T1000 (cell line): Measurements from ENCODE around the gene ADAMTS16.
A peak's percentile ranks its signal among the peaks of the same experiment; 100 is the strongest.

Experiments
- DNase-seq: peaks from one replicate; lab custom pipeline; 2025; ENCODE audit warnings: mixed read lengths; lab: John Stamatoyannopoulos, UW

ADAMTS16 gene

GRCh38 chr5:5239191-5239590 lies 99.1 kb downstream of the ADAMTS16 start:
- DNase-seq: no peak

- DNase-seq: no peak
Measured at GRCh38 chr5:5240234-5240633, 100.1 kb downstream of the ADAMTS16 start.

- DNase-seq: no peak
Measured at GRCh38 chr5:5242056-5242455, 101.9 kb downstream of the ADAMTS16 start.

- no peak for DNase-seq
Measured at GRCh38 chr5:5246736-5247135, 106.6 kb downstream of the ADAMTS16 start.

GRCh38 chr5:5250758-5251157 lies 110.6 kb downstream of the ADAMTS16 start:
- no peak for DNase-seq

GRCh38 chr5:5252106-5252505 lies 112.0 kb downstream of the ADAMTS16 start:
- no peak for DNase-seq

GRCh38 chr5:5257353-5257752 lies 117.2 kb downstream of the ADAMTS16 start:
- no peak for DNase-seq

GRCh38 chr5:5258564-5258963 lies 118.4 kb downstream of the ADAMTS16 start:
- DNase-seq: no peak

- no peak for DNase-seq
Measured at GRCh38 chr5:5264727-5265126, 124.6 kb downstream of the ADAMTS16 start.

GRCh38 chr5:5266297-5266696 lies 126.2 kb downstream of the ADAMTS16 start:
- DNase-seq: no peak

- DNase-seq: no peak
Measured at GRCh38 chr5:5270161-5270560, 130.0 kb downstream of the ADAMTS16 start.

- DNase-seq: peak; percentile 80
Measured at GRCh38 chr5:5270958-5271785, 131.0 kb downstream of the ADAMTS16 start.

- no peak for DNase-seq
Measured at GRCh38 chr5:5271786-5272321, 131.7 kb downstream of the ADAMTS16 start.

- DNase-seq: no peak
Measured at GRCh38 chr5:5273398-5273797, 133.3 kb downstream of the ADAMTS16 start.

GRCh38 chr5:5273976-5274375 lies 133.8 kb downstream of the ADAMTS16 start:
- DNase-seq: no peak

- no peak for DNase-seq
Measured at GRCh38 chr5:5275211-5275610, 135.1 kb downstream of the ADAMTS16 start.

GRCh38 chr5:5276430-5276829 lies 136.3 kb downstream of the ADAMTS16 start:
- DNase-seq: no peak

- DNase-seq: no peak
Measured at GRCh38 chr5:5276951-5277517, 136.9 kb downstream of the ADAMTS16 start.

GRCh38 chr5:5278201-5278814 lies 138.2 kb downstream of the ADAMTS16 start:
- DNase-seq: no peak

GRCh38 chr5:5278815-5279381 lies 138.8 kb downstream of the ADAMTS16 start:
- DNase-seq: no peak

- DNase-seq: no peak
Measured at GRCh38 chr5:5285906-5286305, 145.8 kb downstream of the ADAMTS16 start.

GRCh38 chr5:5287419-5287818 lies 147.3 kb downstream of the ADAMTS16 start:
- DNase-seq: no peak

- DNase-seq: no peak
Measured at GRCh38 chr5:5288201-5288600, 148.1 kb downstream of the ADAMTS16 start.
